Cardiac muscle cell (in vitro differentiated cells and primary cell): Measurements from ENCODE around the gene CCIN. TPM values are rescaled to one million over a fixed set of nuclear protein-coding genes. Genes with fewer than 3 reads are reported as not detected.

Experiments used
- DNase-seq, 2 donors: peaks; one replicate each; pipeline versions ENCODE4 v3.0.0 to v3.0.0-alpha.2; 2010 to 2017; ENCODE audit warnings: low read depth in 1 of 2, low spot score in 1 of 2
- H3K27ac ChIP-seq: fragments of 200-600 bp; sonication (generic); 2 replicates; pipeline ENCODE4 v1.5.1; 2016
- H3K27me3 ChIP-seq: fragments of 200-600 bp; sonication (generic); 2 replicates; pipeline ENCODE4 v1.6.0; 2016; ENCODE audit warnings: control low read depth
- H3K36me3 ChIP-seq: fragments of 200-600 bp; sonication (generic); 2 replicates; pipeline ENCODE4 v1.5.1; 2016; ENCODE audit warnings: control low read depth
- H3K4me1 ChIP-seq: fragments of 200-600 bp; sonication (generic); 2 replicates; pipeline ENCODE4 v1.8.1; 2017; ENCODE audit warnings: low read depth, mild to moderate bottlenecking, mixed run types
- H3K4me3 ChIP-seq: fragments of 200-600 bp; sonication (generic); 2 replicates; pipeline ENCODE4 v1.5.1; 2016; ENCODE audit warnings: mild to moderate bottlenecking
- H3K9me3 ChIP-seq: fragments of 200-600 bp; sonication (generic); 2 replicates; pipeline ENCODE4 v1.5.1; 2017; ENCODE audit warnings: low read depth, mild to moderate bottlenecking, control low read depth
- polyA plus RNA-seq: library from polyadenylated mRNA; unstranded; fragments of >200 nt; fragmentation: Nextera tagmentation; extraction: Ambion mirVana; gene quantifications from 2 replicates; pipeline ENCODE4 v1.2.1, GENCODE V29; 2016
- total RNA-seq: library from RNA; depleted of rRNA; stranded (reverse); fragments of >200 nt; gene quantifications from 2 replicates; pipeline ENCODE4 v1.2.3, GENCODE V29; 2016
- TF ChIP-seq, protein P1 (sequence below): IDR thresholded peaks from 2 replicates; pipeline ENCODE4 v1.5.1; 2012; ENCODE audit warnings: low read depth, mild to moderate bottlenecking, low read length

The CCIN gene
- total and polyA plus RNA-seq, 2 experiments from 2014 or later, result 0.39 TPM; not detected in 1

DNA sequence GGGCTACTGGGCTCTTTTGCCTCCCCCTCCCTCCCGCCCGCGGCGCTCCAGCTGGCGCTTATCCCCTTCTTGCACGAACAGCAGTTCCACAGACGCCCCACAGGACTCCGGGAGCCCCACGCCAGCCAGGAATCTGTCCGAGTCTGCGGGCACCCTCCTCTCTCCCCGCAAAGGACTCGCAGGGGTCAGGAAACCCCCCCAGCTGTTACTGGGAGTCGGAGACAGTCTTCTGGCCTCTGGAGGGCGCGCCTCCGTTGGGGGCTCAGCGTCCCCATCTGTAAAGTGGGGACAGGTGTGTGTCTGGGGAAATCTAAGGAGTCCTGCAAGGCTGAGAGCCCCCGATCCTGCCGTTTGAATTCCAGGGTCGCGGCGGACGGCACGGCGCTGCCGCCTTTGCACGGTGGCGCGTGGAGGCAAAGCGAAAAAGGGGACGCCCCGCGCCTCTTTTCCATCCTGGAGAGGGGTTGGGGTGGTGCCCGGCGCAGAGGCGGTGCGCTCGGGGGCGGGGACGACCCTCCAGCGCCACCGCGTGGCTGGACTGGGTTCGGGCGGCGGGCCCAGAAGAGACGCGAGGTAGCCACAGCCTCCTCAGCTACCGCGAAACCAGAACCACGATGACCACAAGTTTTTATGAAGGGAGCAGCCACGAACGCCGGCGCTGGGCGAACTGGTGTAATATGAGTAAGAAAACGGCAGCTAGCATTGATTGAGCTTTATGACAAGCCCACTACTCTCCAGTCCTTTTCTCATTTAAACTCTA lies 2.8 kb upstream of the CCIN start:
- TF ChIP-seq, protein P1, sequence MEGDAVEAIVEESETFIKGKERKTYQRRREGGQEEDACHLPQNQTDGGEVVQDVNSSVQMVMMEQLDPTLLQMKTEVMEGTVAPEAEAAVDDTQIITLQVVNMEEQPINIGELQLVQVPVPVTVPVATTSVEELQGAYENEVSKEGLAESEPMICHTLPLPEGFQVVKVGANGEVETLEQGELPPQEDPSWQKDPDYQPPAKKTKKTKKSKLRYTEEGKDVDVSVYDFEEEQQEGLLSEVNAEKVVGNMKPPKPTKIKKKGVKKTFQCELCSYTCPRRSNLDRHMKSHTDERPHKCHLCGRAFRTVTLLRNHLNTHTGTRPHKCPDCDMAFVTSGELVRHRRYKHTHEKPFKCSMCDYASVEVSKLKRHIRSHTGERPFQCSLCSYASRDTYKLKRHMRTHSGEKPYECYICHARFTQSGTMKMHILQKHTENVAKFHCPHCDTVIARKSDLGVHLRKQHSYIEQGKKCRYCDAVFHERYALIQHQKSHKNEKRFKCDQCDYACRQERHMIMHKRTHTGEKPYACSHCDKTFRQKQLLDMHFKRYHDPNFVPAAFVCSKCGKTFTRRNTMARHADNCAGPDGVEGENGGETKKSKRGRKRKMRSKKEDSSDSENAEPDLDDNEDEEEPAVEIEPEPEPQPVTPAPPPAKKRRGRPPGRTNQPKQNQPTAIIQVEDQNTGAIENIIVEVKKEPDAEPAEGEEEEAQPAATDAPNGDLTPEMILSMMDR, result peak; percentile 82
- H3K36me3 ChIP-seq, result no peaks in the 10 kb centered on the region
- H3K9me3 ChIP-seq, result no peaks in the 10 kb centered on the region
- no peak overlapping the region for H3K4me3 ChIP-seq
- H3K27ac ChIP-seq, result no peak overlapping the region
- peak; percentile 75 to 87 for DNase-seq
- H3K27me3 ChIP-seq, result no peaks in the 10 kb centered on the region
- peaks cover 15% of the 10 kb centered on the region for H3K4me1 ChIP-seq

DNA sequence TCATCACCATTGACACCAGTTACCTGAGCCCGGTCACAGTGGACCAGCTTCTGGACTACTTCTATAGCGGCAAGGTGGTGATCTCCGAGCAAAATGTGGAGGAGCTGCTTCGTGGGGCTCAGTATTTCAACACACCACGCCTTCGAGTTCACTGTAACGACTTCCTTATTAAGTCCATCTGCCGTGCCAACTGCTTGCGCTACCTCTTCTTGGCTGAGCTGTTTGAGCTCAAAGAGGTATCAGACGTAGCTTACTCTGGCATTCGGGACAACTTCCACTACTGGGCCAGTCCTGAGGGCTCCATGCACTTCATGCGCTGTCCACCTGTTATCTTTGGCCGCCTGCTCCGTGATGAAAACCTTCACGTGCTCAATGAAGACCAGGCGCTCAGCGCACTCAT lies 520 bp downstream of the CCIN start:
- Histone ChIP-seq H3K4me1 (no peaks in the 10 kb centered on the region), H3K9me3 (no peaks in the 10 kb centered on the region), H3K36me3 (no peaks in the 10 kb centered on the region), H3K27ac (no peak overlapping the region), H3K4me3 (no peak overlapping the region), H3K27me3 (no peaks in the 10 kb centered on the region)
- no peak for DNase-seq
- TF ChIP-seq, protein P1, result no peak

GRCh38 chr9:36170531-36170930 lies 1.3 kb downstream of the CCIN start:
- H3K4me1 ChIP-seq, result no peaks in the 10 kb centered on the region
- H3K9me3 ChIP-seq, result no peaks in the 10 kb centered on the region
- no peak overlapping the region for H3K4me3 ChIP-seq
- H3K36me3 ChIP-seq, result no peaks in the 10 kb centered on the region
- H3K27me3 ChIP-seq, result no peaks in the 10 kb centered on the region
- TF ChIP-seq, protein P1, result no peak
- DNase-seq, result no peak
- H3K27ac ChIP-seq, result no peak overlapping the region

- Histone ChIP-seq H3K36me3 (no peaks in the 10 kb centered on the region), H3K27ac (no peak overlapping the region), H3K27me3 (no peaks in the 10 kb centered on the region), H3K9me3 (no peaks in the 10 kb centered on the region), H3K4me1 (no peaks in the 10 kb centered on the region), H3K4me3 (no peak overlapping the region)
- TF ChIP-seq, protein P1, result no peak
- no peak for DNase-seq
Observed at GRCh38 chr9:36173861-36174260, 4.7 kb downstream of the CCIN start.

DNA sequence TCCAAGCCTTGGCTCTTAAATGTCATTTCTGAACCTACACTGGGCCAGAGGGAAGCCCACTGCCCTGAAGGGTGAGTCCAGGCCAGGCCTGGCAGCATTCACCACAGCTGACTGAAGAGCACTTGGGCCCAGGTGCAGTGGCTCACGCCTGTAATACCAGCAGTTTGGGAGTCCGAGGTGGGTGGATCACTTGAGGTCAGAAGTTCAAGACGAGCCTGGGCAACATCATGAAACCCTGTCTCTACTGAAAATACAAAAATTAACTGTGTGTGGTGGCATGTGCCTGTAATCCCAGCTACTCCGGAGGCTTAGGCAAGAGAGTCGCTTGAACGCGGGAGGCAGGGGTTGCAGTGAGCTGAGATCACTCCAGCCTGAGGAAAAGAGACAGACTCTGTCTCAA lies 5.1 kb downstream of the CCIN start:
- H3K4me1 ChIP-seq, result no peaks in the 10 kb centered on the region
- no peaks in the 10 kb centered on the region for H3K36me3 ChIP-seq
- no peaks in the 10 kb centered on the region for H3K9me3 ChIP-seq
- no peak overlapping the region for H3K27ac ChIP-seq
- no peak for DNase-seq
- H3K27me3 ChIP-seq, result no peaks in the 10 kb centered on the region
- TF ChIP-seq, protein P1, result no peak
- H3K4me3 ChIP-seq, result no peak overlapping the region
